Pons (tissue), 1 donor: ENCODE results near the gene SPATA12.
A peak's percentile ranks its signal among the peaks of the same experiment; 100 is the strongest.

Experiments
- DNase-seq: peaks from one replicate; pipeline ENCODE4 v3.0.0-alpha.2; 2016; ENCODE audit warnings: low spot score

SPATA12 gene, protein sequence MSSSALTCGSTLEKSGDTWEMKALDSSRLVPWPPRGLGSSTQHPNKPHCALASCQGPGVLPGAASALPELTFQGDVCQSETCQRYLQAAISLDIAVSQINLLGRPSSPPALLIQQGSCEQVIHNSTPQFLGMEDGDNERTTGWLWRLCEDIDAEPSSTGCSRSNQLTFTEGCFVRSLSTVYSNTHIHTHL

DNA sequence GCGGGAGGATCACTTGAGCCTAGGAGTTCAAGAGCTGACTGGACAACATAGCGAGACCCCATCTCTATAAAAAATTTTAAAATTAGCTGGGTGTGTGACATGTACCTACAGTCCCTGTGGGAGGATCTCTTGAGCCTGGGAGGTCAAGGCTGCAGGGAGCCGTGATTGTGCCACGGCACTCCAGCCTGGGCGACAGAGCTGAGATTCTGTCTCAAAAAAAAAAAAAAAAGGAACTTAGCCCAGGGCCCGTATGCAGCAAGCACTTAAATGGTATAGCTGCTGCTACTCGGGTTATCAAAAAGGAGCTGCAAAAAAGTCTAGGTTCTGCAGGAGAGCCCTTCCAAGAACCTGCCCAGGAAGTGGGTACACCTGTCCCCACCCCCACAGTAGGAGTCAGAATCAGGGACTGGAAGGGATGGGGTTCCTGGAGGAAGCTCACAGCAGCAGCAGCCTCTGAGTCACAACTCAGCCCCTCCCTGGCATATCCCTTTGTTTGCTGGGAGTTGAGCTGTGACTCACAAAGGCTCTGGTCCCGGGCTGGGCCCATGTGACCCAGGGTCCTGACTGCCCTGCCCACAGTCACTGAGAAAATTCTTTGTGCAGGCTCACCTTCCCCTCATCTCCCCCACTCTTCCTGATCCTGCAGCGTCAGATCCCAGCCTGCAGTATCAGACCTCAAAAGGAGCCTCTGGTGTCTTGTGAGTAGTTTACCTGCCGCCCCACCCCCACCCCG is at the start of gene SPATA12:
Gene SPATA12 (plus strand): TSS at position 576 of the 733 bp plus-strand sequence. CDS start 13,031 bp downstream, outside the sequence.
- DNase-seq: peak; percentile 86

DNA sequence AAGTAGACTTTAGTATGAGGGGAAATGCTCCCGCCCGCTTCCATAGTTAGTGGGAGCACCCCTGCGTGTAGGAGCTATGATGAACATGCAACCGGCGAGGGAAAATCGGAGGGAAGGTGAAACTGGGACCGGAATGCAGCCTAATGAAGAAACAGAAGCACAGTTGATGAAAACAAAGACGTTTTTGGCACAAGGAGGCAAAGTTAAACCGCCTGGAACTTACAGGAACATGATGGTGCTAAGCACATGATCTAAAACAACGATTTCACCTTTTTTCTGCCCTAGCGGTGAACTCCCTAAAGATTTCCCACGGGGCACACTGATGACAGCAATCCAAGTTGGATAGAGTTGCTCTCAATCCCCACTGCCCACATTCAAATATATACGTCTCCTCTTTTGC is 49.4 kb upstream of the SPATA12 start:
- DNase-seq: no peak

DNA sequence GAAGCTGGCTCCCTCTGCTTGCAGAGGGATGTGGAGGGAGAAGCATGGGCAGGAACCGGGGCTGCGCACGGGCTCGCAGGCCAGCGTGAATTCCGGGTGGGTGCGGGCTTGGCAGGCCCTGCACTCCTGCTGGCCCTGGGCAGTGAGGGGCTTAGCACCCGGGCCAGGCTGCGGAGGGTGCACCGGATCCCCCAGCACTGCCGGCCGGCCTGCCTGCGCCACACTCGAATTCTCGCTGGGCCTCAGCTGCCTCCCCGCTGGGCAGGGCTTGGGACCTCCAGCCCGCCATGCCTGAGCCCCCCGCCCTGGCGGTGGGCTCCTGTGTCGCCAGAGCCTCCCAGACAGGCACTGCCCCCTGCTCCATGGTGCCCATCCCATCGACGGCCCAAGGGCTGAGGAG is 47.6 kb upstream of the SPATA12 start:
- no peak for DNase-seq

DNA sequence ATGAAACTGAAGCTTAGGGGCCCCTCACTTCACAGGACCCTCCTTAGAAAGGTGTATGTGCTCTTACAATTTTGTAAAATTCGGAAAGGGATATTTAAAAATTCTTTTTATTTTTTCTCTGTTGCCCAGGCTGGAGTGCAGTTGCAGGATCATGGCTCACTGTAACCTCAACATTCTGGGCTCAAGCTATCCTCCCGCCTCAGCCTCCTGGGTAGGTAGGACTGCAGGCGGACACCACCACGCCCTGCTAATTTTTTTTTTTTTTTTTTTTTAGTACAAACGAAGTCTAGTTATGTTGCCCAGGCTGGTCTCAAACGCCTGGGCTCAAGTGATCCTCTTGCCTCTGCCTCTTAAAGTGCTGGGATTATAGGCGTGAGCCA is 45.1 kb upstream of the SPATA12 start:
- DNase-seq: no peak

DNA sequence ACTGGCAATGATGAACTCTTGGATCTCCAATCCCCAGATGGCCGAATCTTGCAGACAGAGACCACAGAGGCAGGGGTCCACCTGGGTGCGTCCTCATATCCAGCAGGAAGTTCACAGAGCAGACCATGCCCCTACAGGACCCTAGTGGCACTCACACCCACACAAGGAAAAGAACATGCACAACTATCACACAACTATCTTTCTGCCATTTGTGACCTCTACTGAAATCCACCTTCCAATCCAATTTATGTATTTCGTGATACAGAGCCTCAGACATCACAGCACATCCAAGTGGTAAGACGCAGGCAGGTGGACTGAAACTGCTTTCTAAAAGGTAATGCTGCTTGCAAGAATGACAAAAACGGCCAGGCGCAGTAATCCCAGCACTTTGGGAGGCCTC is 44.6 kb upstream of the SPATA12 start:
- no peak for DNase-seq

DNA sequence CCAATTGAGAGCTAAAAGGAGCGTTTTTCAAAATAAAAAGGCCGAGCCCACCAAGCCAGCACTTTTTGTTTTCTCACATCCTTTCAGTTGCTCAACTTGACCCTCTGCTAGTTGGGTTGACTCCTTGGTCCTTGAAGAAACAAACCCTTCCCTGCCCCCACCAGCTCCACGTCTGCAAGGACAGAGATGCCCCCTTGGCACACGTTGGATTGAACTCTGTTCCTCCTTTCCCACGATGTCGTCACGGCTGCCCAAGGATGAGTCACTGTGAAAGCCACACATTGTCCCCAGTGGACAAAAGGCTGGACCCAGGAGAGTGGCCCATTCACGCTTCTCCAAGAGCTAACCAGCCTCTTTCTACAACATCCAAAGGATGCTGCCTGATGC is 43.0 kb upstream of the SPATA12 start:
- DNase-seq: peak; percentile 98

DNA sequence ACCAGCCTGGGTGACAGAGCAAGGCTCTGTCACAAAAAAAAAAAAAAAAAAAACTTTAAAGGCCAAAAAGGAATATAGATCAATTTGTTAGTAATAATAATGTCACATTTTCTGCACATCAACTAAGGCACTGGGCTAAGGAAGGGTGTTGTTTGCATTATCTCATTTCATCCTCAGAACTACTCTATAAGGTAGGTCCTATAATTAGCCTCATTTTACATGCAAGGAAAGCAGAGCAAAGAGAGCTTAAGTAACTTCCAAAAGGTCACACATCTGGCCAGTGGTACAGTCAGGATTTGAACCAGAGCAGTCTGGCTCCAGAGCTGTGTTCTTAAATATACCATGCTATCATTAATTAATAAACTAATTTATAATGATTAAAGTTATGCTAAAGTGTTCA is 42.2 kb upstream of the SPATA12 start:
- no peak for DNase-seq

DNA sequence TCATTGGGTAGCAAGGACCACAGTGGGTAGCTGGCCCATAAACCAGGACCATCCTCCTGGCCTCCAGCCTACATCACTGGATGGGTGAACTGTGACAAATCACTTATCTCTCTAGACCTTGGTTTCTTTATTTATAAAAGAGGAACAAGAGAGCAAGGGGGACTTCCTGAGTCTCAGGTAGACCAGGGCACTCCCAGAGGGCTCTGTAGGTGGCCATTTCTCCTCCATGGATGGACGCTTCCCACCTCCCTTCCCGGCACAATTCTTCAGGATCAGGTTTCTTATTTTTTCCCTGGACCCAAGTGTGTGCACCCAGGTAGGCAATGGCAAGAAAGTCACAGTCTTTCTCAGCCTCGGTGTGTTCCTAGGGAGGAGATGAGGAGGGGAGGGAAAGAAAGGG is 41.4 kb upstream of the SPATA12 start:
- DNase-seq: no peak

DNA sequence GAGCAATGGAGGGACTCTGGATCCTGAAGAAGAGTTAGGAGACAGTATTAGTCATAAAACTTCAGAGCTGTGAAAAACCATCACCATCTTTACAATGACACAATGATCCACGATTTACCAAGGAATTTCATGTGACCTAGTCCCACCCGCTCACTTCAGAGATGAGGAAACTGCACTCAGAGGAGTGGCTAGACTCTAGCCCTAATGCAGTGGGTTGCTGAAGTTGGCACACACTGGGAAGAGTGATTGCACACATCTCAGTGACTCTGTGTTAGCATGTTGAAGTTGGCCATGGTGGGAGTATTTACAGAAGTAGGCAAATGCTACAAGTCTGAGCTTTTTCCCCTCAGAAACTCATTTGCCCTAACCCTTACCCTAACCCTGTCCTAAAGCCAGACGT is 35.2 kb upstream of the SPATA12 start:
- no peak for DNase-seq

DNA sequence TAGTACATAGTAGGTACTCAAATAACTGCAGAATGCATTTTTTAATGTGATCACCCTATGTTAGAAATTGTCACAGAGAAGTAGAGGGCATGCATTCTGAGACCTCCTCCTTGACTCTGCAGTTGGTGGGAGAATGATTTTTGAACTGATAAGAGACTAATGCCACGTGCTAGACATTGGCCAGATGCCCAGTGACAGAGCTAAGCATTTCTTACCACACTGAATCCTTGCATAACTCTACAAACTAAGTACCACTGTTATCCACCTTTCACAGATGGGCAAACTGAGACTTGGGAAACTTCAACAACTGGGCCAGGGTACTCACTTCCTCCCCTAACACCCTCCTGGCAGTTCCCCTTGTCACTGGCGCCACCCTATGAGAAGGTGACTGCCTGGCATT is 33.5 kb upstream of the SPATA12 start:
- no peak for DNase-seq

DNA sequence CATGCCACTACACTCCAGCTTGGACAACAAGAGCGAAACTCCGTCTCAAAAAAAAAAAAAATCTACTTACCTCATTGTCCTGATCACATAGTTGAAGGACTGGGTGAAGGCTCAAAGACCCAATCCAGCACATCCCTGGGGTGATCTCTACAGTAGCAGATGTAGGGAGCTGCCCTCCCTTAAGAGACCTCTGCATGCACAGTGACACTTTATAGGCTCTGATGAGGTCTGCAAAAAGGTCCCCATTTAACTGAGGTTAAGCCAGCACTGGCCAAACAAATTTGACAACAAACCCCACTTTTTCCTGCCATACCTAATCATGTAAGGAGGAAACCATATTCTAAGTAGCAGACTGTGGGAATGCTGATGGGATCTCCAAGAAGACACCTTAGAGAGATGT is 31.1 kb upstream of the SPATA12 start:
- no peak for DNase-seq

DNA sequence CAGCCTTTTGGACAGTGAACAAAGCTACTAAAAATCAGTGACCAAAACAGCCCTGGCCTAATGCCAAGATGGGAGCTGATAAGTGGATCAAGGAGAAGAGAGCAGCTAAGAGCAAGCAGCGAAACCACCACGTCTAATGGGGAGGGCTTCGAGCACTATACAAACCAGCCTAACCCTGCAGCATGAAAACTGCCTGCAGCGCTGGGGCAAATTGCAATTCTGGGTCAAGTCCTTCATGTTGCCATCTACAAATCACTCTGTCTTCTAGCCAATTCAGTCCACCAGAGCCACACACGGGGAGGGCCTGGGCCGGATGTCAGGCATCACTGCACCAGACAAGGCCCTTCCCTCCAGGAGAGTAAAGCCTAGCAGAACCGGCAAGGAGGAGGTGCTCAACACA is 30.5 kb upstream of the SPATA12 start:
- no peak for DNase-seq

DNA sequence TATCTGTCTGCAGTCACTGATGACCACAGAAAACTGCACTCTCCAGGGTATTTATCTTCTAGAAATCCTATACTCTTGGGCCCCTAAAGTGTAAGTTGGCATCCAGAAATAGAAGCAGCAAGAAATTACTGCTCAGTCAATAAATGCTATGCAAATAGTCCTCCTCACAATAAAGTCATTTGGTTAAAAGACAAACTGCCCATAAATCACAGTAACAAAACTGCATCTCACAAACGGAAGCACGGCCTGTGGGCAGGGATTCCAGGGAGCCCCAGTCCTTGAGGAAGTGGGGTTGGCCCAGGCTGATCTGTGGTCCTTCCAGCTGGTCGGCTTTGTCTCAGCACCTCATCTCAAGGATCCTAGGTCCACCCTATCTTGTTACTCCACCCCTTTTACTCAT is 29.7 kb upstream of the SPATA12 start:
- no peak for DNase-seq

DNA sequence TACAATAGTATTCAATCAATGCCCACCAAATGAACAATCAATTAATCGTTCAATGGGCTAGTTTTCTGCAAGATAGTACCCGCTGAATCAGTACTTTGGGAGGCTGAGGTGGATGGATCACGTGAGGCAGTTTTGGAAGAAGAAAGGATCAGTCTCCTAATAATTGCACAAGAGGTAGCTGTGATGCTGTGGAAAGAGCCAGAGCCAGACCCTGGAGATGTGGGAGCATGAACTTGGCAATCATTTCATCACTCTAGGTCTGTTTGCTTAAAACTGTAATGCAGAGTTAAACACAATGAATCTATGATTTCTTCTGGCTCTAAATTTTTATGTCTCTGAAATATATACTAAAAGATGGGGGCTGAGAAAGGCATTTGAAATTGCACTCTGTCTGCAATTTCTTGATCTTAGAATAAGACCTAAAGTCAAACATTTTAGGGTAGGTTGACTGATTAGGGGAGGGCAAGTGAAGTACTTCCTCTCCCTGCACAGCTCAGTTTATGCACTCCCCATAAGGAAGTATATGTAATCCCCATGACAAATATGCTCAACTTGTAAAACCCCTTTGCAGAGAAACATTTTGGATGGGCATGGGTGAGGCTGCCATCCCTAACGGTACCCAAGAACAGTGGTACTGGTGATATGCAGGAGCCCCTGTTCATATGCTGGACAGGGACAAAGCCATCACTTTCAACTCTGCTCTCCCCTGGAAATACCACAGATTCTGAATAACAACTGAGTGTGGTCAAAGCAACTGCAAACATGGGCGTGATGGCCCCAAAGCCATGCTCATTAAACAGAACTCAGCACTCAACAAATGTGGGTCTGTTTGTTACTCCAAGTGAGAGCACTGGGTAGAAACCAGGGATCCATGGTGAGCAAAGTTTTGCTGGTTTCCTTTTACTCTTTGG is 28.6 kb upstream of the SPATA12 start:
- DNase-seq: no peak

DNA sequence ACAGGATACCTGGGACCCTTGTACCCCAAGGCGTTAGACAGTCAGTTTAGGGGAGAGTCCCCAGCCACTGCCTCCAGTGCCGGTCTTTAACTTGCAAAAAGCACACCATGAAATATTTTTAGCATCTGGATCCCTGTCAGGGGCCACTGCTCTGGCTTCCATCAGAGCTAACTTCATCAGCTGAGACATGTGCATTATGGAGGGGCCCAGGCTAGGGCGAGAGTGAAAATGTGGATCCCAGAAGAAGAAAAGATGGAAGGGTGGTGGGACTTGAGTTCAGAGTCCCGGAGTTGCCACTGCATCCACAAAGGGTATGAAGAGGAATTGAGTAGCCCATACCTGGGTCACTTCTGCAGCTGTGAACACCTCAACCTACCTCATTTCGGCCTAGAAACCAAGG is 23.5 kb upstream of the SPATA12 start:
- DNase-seq: no peak

DNA sequence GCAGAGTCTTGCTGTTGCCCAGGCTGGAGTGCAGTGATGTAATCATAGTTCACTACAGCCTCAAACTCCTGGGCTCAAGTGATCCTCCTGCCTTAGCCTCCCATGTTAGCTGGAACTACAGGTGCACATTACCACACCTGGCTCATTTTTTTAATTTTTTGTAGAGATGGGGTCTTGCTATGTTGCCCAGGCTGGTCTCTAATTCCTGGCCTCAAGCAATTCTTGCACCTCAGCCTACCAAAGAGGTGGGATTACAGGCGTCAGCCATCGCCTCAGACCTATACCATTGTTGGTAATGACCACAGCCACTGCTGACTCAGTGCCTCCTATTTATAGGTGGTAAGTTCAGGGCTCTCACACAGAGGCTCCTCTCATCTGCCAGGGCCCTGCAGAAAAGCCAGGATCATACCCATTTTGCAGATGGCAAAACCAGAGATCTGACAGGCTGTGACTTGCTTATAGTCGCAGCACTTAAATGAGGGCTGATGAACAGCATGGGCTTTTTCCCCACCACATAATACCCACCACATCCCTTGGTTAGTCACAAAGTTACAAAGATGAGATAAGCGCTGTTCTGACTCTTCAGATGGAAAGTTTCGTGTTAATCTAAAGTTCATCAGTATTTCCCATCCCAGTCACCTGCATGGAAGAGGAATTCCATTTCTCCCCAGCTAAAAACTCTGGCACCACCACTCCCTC is 21.8 kb upstream of the SPATA12 start:
- no peak for DNase-seq

DNA sequence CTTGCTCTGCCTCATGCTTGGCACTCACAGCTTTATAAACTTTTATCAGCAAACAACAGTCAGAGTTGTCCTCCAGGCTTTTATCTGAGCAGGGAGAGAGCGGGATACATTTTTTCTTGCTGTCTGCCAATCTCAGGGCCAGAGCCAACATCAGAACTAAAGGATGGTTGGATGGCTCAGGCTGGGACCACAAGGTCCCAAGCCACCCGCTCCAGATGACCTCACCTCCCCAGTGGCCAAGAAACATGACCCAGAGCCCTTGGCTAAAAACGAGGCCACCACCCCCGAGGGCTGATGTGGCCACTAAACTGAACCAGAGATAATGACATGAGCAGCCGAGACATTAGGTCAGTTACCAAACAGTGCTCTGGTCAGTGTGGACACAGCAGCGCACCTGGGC is 18.8 kb upstream of the SPATA12 start:
- no peak for DNase-seq

DNA sequence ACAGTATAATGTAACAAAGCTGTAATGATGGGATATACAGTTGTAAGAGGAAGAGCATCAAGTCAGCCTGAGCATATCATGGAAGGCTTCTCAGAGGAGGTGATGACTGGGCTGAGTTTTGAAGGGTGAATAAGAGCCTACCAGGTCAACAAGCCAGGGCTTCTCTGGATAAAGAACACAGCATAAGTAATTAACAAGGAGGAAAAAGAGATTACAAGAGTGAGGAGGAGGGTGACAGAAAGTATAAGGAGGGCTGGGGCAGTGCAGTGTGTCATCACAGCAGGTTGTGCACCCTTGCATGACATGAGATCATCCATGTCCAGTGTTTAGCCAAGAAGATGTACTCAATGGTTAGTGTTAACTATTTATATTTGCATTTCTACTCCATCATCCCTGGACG is 16.9 kb upstream of the SPATA12 start:
- DNase-seq: no peak

DNA sequence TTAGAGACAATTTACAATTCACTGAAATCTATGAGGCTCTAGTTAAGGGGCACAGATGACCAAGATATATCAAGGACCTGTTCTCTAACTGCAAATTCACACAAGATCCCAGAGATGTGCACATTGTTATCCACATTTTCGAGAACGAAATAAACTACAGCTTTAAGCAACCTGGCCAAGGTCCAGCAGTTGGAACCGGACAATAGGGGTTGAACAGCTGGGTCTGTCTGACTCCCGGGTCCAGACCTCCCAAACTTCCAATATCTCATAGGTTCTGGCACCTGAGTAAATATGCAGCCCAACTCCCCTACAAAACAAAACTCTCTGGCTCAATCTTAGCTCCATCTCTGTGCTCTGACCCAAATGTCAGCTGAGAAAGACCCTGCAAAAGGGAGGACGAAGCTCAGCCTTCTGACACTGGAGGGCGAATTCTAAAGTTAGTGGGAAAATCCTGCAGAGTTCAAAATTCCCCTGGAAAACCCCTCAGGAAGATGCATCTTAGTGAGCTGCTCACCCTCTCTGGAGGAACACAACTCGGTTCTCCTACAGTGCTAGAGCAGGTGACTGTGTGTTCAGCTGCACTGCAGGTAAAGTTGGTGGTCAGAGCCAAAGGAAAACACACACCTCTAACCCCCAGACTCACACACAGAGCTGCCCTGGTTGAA is 14.2 kb upstream of the SPATA12 start:
- DNase-seq: no peak

DNA sequence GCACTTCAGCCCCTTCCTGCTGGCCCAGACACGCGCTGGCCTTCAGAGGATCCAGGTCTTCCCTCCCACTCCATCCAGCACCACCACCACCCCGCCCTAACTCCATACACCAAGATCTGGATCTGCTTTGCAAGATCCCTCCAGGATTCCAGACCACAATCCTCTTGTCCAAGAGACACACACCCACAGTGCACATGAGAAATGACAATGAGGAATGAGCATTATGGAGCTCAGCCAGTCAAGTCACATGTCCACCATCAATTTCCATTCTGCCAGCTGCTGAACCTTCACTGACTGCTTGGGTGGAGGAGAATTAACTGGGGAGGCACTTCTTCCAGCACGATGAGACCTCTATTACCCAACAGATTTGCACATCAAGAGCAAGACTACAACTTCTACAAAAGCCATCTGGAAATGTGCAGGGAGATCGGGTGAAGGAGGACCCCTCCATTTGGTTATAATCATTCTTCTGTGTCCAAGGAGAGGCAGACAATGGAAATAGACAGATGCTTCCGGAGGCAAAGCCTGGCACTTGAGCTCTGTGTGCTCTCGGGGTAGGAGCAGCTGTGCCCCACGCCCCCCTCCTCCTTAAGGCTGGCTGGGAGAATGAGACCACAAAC is 12.3 kb upstream of the SPATA12 start:
- peak; percentile 84 for DNase-seq

DNA sequence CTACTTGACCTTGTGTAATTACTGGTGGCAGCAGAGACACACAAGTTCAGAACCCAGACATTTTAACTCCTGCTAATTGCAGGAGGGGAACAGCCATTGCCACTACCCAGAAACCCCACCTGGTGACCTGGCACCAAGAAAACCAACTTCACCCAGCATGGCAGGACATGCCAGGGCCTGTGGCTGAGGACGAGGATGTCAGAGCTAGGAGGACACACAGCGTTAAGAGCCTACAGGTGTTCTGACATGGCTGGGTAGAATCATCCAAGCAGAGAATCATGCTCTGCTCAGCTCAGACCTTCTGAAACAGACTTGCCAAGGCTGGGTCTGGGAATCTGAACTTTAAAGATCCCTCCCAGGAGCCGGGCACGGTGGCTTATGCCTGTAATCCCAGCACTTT is 11.7 kb upstream of the SPATA12 start:
- DNase-seq: no peak
